GM19193 (cell line): Measurements from ENCODE around the gene NPM1.

Experiments used
- POLR2A ChIP-seq: IDR thresholded peaks from 4 replicates; pipeline ENCODE4 v1.6.1; 2011; ENCODE audit not compliant: insufficient read depth, insufficient read length; ENCODE audit errors: extremely low read depth

The NPM1 gene

GRCh38 chr5:171421331-171422262 lies 33.9 kb downstream of the NPM1 start:
- TF ChIP-seq POLR2A = no peak

DNA sequence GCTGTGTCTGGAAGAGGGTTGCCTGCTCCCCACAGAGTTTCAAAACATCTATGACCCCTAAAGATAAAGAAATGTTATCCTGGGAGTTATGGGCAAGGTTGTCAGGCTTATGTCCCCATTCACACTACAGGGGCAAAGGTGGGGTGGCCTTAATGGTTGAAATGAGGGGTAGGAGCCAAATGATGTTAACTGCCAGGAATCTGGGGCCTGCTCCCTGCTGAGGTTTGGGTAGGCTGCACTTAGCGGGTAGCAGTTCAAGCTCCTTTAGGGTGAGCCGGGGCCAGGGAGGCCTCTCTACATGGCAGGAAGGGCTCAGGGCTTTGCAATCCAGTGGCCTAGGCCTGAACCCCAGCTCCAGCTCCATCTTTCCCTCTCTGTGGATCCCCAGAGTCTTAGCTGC lies 34.8 kb downstream of the NPM1 start:
- no peak for TF ChIP-seq POLR2A

DNA sequence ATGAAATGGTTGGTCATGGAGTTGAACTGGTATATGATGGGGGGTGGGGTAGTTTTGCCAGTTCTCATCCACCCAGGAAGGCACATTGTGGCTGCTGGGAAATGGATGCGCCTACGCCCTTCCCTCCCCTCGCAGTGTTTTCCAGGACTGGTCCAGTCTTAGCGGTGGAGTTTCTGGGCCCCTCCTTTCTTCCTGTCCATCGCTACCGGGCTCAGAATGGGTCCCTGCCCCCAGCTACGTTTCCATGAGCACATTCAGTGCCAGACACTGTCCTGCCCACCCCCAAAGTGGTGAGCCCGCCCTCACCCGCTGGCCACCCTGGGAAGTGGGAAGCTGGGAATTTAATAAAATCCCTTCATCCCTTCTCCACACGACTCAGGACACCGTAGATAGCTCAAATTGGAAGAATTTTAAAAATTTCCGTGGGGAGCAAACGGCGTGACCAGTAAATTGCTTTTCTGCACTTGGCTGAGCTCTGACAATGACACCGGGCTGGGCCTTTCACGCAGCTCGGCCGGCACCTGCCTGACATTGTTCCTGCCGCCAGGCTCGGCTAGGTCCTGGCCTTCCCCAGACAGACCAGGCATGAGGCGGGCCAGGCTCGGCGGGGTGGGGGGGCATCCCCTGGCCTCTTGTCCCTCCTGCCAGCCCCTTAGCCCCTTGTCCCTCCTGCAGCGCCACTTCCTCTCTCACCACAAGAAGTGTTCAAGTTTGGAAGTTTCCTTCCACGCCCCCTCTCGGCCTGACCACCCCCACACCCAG lies 35.4 kb downstream of the NPM1 start:
- no peak for TF ChIP-seq POLR2A

GRCh38 chr5:171424726-171425125 lies 37.1 kb downstream of the NPM1 start:
- TF ChIP-seq POLR2A = no peak

GRCh38 chr5:171425596-171426244 lies 38.1 kb downstream of the NPM1 start:
- TF ChIP-seq POLR2A = no peak

DNA sequence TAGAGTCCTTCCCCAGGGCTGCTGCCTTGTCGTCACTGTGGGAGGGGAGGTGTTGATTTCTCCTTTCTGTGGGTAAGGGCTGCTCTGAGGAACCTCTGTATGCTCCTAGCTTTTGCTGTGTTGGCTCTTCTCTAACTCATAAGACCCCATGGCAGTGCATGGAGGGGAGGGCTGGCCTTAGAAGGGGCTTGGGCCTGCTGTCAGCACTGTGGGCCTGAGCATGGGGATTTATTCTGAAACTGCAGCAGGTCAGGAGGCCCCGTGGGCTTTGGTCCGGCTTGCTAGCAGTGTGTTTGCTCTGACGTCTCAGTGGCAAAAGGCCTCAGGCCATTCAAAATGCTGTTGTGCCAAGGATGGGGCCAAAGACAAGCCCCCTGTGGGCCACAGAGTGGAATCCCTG lies 38.6 kb downstream of the NPM1 start:
- no peak for TF ChIP-seq POLR2A

DNA sequence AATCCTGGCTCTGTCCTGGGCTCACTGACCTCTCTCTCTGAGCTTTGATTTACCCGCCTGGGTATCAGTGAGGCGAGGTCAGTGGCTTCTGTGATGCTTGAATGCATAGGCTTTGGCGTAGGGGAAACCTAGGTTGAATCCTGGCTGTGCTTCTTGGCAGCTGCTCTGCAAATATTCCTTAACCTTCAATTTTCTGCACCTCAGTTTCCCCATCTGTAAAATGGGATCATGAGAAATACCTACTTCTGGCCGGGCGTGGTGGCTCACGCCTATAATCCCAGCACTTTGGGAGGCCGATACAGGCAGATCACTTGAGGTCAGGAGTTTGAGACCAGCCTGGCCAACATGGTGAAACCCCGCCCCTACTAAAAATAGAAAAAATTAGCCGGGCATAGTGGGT lies 39.0 kb downstream of the NPM1 start:
- TF ChIP-seq POLR2A = no peak

GRCh38 chr5:171427318-171428167 lies 39.9 kb downstream of the NPM1 start:
- TF ChIP-seq POLR2A = no peak

DNA sequence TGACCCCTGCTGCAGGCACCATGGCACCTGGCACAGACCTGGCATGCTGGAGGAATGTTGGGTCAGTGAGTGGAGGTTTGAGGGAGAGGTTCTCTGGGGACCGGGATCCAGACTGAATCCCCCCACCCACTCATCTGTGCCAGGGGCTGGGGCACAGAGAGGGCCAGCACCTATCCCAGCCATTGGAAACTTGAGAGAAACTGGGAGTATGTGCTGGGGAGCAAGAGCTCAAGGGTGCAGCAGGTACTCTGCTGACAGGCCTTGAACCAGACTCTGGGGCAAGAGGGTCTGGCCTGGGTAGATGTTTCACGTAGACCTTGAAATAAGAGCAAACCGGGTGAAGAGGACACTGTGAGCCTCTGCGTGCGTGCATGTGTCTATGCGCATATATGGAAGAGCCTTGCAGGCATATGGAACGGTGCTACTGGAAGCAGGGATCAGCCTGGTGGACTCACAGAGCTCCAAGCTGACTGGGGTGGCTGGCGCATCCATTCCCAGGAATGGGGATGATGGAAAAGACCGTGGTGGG lies 40.6 kb downstream of the NPM1 start:
- no peak for TF ChIP-seq POLR2A

- no peak for TF ChIP-seq POLR2A
Measured at GRCh38 chr5:171428809-171429542, 41.3 kb downstream of the NPM1 start.

GRCh38 chr5:171429543-171429910 lies 41.9 kb downstream of the NPM1 start:
- no peak for TF ChIP-seq POLR2A

DNA sequence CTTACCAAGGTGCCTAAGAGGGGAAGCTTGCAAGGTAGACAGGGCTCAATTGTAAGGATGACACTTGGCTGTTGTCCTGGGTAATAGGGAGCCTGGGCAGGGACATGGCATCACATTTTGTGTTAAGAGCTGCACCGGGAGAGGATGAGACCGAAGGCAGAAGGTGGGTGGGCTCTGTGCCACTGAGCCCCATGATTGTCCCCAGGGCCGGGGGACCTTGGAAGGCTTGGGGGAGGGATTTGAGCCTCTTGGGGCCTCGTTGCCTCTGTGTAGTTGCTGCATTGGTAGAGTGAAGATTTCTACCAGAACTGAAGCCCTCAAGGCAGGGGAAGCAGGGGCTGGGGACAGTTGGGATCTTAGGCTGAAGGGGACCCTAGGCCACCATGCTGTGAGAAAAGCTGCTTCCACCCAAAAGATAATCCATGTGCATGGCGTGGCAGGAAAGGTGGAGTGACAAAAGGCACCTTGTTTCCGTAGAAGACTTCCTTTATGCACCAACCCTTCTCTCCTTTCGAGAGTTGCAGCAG lies 43.7 kb downstream of the NPM1 start:
- TF ChIP-seq POLR2A = no peak

DNA sequence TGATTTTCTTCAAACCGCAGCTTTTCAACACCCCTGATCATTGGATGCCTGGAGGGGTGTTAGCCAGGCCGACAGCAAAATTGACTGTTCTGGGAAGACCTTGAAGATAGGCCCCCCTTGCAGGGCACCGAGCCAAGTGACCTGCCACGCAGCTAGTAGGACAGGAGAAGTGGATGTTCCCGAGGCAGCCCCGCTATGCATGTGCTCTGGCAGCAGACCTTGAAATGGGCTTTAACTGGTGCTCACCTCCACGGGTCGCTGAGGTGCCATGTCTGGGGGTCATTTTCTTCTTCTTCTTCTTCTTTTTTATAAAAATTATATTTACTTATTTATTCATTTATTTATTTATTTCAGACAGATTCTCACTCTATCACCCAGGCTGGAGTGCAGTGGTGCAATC lies 44.4 kb downstream of the NPM1 start:
- no peak for TF ChIP-seq POLR2A
